Epithelial cell of esophagus (primary cell): ENCODE data around the gene TIE1.

Experiments used
- DNase-seq: peaks from one replicate; pipeline ENCODE4 v3.0.0; 2010; ENCODE audit warnings: low read depth
- H3K4me3 ChIP-seq: 2 replicates; pipeline ENCODE4 v1.5.1; 2011; ENCODE audit warnings: mild to moderate bottlenecking, low read length, control low read depth
- CTCF ChIP-seq: IDR thresholded peaks from 2 replicates; pipeline ENCODE4 v1.5.1; 2011; ENCODE audit warnings: low read depth, mild to moderate bottlenecking, low read length, control low read depth, inconsistent platforms; ENCODE audit not compliant: insufficient read depth; ENCODE audit errors: missing control alignments

TIE1 gene

GRCh38 chr1:43286115-43286514 is 14.7 kb upstream of the TIE1 start:
- no peak overlapping the region for H3K4me3 ChIP-seq
- no peak for TF ChIP-seq CTCF
- no peak for DNase-seq

GRCh38 chr1:43286533-43286932 is 14.2 kb upstream of the TIE1 start:
- H3K4me3 ChIP-seq = no peak overlapping the region
- no peak for TF ChIP-seq CTCF
- no peak for DNase-seq

- DNase-seq = no peak
- no peak for TF ChIP-seq CTCF
- no peak overlapping the region for H3K4me3 ChIP-seq
Observed at GRCh38 chr1:43288058-43288784, 12.6 kb upstream of the TIE1 start.

GRCh38 chr1:43288785-43289706 is 11.7 kb upstream of the TIE1 start:
- TF ChIP-seq CTCF = no peak
- no peak for DNase-seq

GRCh38 chr1:43292216-43292615 is 8.6 kb upstream of the TIE1 start:
- TF ChIP-seq CTCF = no peak
- no peak overlapping the region for H3K4me3 ChIP-seq
- DNase-seq = no peak

More at GRCh38 chr1:43288785-43289706, 11.7 kb upstream of the TIE1 start:
- H3K4me3 ChIP-seq = no peak overlapping the region

GRCh38 chr1:43292679-43293078 is 8.1 kb upstream of the TIE1 start:
- TF ChIP-seq CTCF = no peak
- H3K4me3 ChIP-seq = no peak overlapping the region
- DNase-seq = no peak
